Astrocyte (in vitro differentiated cells and primary cell): ENCODE measurements around the gene CCN5.

Experiments used
- CTCF ChIP-seq: IDR thresholded peaks from 2 replicates; pipeline ENCODE4 v1.5.1; 2011; ENCODE audit warnings: low read depth, mild to moderate bottlenecking, inconsistent platforms, low read length, moderate library complexity; ENCODE audit not compliant: insufficient read depth
- EZH2 ChIP-seq: IDR thresholded peaks from 2 replicates; pipeline ENCODE4 v1.6.1; 2012; ENCODE audit warnings: mild to moderate bottlenecking, low read length, inconsistent platforms; ENCODE audit not compliant: insufficient read depth

GRCh38 chr20:44683263-44684046, 31.7 kb upstream of the CCN5 start:
- TF ChIP-seq CTCF (peak; percentile 61), EZH2 (no peak)
